GM18505 (cell line): Measurements from ENCODE around the gene BTN1A1.
"Not testable (repeated sequence)": the region's sequence is repeated elsewhere in the genome, so short reads cannot be mapped to it uniquely, and the experiment has no call there.

Experiments
- ATAC-seq: cut with Tn5 transposase; IDR thresholded peaks from one replicate; pipeline ENCODE4 v1.9.1; 2021; ENCODE audit not compliant: unreplicated experiment
- POLR2A ChIP-seq: IDR thresholded peaks from 4 replicates; pipeline ENCODE4 v1.6.1; 2011; ENCODE audit warnings: borderline replicate concordance; ENCODE audit not compliant: insufficient read depth, insufficient read length; ENCODE audit errors: extremely low read depth

Gene BTN1A1

DNA sequence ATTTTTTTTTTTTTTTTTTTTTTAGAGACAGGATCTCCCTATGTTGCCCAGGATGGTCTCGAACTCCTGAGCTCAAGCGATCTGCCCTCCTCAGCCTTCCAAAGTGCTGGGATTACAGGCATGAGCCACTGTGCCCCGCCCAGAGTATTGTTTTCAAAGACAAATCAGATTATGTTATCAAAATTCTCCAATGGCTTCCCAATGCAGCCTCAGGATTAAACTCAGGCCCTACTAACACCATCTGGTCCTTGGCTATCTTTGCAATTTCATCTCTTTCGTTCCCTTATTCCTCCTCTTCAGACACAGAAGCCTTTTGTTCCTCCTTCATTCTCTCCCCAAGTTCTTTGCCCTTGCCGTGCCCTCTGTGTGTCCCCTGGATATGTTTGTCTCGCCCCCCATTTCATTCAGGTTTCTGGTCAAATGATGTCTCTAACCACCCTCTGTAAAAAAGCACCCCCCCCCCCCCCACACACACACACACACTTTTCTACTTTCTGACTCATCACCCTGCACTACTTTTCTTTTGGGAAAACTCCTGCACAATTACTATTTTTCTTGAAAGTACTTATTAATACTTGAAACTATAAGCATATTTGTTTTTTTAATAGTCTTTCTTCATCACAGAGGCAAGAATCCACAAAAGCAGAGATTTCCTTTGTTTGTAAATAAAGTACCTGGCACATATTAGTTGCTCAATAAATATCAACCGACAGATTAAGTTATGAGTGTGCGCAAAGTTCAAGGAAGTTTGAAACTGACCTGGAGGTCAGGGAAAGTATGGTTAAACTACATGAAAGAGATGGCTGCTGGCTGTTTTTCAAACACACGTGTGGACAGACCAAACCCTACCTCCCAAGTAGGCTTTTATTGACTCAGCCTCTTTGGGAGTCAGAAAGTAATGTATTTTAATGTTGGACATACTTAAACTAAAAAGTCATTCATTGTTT lies 16.7 kb downstream of the BTN1A1 start:
- ATAC-seq: no peak
- TF ChIP-seq POLR2A: no peak

DNA sequence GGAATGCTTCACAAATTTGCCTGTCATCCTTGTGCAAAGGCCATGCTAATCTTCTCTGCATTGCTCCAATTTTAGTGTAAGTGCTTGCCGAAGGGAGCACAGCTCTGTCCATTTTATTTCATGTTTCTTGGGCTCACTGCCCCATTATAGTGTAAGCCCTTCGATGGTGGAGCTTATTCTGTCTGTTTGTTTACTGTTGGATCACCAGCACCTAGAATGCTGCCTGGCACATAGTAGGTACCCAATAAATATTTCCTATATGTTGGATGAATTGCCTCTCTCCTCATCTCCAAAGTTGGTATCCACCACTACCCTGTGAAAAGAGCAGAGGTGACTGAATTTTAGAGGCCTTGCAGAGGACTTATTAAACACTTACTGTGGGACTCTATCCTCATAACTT lies 19.3 kb downstream of the BTN1A1 start:
- no peak for ATAC-seq
- TF ChIP-seq POLR2A: no peak

DNA sequence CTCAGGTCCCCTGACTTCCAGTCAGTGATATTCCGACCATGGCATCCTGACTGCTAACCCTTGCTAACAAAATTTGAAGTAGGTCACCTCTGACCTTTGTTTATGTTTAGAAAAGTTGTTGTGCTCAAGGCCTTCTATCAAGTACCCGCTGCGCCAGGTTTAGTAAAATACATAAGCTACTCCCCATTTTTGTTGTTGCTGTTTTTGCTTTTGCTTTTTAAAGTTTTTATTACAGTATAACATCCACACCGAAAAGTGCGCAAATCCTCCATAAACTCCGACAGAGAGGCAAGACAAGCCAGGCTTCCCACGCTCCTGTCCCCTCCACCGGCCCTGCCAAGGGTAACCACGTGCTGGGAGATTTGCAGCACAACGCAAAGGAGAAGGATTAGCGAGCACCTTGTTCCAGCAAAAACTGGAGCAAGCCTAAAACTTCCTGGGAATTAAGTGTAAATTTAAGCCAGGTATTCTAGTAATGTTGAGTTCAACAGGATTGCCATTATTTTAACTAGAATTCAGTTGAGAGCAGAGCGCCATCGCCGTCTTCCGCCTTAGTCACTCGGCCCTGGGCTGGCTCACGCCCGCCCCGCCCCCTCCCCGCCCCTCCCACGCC lies 20.2 kb downstream of the BTN1A1 start:
- TF ChIP-seq POLR2A: no peak
- peak; percentile 34 for ATAC-seq

DNA sequence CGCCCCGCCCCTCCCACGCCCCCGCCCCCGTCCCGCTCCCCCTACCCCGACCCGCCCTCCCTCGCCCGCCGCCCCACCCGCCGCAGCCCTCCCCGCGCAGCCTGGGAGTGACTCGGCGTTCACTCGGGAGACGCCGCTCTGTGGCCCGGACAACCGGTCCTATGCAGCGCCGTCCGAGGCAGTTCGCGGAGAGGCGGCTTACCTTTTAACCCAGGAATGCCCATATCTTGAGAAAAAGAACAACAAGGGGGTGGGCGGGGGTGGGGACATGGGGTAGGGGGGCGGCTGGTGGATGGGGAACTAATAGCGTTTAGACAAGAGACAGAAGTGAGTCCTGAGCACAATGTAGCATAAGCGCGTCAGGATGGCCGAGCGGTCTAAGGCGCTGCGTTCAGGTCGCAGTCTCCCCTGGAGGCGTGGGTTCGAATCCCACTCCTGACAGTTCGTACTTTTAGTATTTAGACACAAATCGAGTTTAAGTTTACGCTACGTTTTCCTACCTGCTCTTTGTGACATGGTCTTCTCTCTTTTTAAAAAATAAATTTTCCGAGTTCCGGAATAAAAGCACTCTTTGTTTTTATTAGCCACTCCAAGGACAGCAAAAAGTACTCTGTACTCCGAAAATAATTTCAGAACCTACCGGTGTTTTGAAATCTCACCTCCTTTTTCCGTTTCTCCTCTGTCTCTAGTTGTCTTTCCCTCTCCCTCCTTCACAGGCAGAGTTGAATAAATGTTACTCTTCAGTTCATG lies 20.9 kb downstream of the BTN1A1 start:
- peak; percentile 62 for TF ChIP-seq POLR2A
- ATAC-seq: peak; percentile 59

DNA sequence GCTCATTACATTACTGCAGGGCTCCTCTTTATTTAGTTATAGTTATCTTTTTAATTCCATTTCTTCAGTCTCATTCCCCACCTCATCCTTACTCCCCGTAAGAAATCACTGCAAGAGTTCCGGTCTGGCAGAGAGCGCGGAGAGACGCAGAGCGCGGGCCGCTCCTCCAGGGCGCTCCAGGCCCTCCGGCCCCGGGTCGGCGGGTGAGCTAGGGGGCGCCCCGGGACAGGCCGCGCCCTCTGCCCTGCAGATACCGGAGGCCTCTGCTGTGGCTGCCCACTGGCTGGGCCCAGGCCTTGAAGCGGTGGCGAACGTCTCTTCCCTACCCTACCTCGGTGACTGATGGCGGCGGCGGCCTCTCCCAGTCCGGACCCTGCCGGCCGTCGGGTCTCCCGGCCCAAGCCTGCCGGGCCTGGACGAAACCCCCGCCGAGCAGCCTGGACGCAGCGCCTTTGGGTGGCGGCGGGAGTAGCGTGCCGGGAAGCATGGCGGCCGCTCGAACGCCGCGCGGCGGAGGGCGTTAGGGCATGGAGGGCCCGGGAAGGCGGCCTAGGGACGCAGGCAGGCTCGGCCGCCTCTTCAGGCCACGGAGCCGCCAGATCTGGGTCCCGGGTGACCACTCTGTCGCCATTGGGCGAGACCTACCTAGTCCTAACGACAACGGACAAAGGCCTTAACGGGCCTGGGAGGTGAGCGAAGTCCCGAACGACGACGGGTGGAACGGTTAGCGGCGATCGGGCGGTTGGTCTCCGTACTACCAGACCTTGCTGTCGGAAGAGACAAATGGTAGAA lies 21.7 kb downstream of the BTN1A1 start:
- peak; percentile 65 for ATAC-seq
- TF ChIP-seq POLR2A: peak; percentile 48

DNA sequence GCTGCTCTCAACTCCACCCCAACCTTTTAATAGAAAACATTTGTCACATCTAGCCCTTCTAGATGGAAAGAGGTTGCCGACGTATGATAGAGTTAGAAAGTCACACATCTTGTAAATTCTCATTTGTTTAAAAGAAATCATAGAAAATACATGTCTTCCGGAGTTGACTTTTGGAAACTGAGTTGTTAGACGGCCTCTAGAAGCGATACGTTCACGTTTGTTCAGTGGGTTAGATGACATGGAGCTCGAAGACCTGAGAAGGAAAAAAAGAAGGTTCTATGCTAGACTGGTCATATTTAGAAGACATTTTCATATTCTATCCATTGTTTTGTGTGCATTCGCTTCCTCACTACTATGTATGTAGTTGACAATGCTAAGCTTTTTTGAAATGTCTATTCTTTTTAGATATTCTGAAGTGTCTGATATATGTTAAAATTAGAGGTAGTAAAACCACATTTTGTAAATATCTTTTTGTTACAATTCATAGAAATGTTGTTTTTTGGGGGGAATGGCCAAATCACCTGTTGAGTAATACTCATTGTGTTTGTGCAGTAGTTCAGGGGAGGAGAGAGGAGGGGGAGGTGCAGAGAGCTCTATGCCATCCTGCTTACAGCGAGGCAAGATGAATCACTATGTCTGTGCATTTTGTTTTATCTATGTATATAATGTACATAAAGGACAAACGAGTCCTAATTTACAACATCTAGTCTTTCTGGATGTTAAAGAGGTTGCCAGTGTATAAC lies 22.6 kb downstream of the BTN1A1 start:
- ATAC-seq: not testable (repeated sequence)

DNA sequence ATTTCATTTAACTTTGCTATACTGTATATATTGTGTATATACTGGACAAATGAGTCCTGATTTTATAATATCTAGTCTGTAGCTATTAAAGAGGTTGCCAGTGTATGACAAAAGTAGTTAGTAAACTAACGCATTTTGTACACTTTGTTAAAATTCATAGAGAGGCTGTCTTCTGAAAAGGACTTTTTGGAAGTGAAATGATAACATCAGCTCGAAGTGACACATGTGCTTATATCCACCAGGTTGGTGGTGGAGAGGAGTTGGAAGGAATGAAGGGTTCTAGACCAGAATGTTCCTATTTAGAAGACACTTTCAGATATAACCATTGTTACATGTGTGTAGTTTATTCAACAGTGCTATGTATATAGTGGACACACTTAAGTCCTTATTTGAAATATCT lies 24.2 kb downstream of the BTN1A1 start:
- not testable (repeated sequence) for ATAC-seq

DNA sequence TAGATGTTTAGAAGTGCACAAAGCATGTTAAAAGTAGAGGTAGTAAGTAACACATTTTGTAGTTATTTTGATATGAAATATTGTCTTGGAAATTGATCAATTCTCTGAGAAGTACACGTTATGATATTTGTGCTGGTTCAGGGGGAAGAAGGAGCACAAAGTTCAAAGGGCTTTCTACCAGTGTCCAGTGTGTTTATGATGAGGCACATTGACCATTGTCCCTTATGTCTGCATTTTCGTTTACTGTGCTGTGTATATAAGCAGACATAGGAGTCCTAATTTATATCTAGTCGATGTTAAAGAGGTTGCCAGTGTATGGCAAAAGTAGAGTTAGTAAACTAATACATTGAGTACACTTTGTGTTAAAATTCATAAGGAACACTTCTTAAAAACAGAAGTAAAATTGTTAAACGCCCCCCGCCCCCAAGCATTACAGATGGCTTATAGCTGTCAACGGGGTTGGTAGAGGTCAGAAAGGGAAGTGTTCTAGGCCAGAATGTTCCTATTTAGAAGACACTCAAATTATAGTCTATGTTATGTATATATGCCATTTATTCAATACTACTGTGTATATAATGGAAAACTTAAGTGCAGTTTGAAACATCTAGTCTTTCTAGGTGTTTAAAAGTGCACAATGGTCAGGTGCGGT lies 24.7 kb downstream of the BTN1A1 start:
- TF ChIP-seq POLR2A: no peak
- ATAC-seq: no peak

DNA sequence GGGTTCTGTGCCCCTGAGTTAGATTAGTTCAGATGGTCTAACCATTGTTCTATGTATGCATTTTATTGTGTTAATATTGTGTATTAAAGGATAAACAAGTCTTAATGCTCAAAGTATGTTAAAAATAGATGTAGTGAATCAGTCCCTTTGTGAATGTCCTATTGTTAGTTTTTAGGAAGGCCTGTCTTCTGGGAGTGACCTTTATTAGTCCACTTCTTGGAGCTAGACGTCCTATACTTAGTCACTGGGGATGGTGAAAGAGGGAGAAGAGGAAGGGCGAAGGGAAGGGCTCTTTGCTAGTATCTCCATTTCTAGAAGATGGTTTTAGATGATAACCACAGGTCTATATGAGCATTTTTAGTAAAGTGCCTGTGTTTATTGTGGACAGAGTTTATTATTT lies 25.7 kb downstream of the BTN1A1 start:
- no peak for ATAC-seq
- TF ChIP-seq POLR2A: no peak

DNA sequence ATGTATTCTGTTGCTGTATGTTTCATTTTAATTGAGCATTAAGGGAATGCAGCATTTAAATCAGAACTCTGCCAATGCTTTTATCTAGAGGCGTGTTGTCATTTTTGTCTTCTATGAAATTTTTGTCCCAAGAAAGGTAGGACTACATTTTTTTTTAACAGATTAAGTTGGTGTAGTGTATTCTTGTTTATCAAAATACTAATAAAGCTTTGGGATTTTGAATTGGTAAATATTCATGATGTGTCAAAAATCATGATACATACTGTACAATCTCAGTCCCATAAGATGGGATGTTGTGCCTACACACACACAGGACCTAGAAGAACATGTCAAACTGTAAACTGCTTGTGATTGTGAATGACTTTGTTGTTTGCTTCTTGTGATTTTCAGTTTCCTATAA lies 26.8 kb downstream of the BTN1A1 start:
- no peak for ATAC-seq
- TF ChIP-seq POLR2A: no peak

DNA sequence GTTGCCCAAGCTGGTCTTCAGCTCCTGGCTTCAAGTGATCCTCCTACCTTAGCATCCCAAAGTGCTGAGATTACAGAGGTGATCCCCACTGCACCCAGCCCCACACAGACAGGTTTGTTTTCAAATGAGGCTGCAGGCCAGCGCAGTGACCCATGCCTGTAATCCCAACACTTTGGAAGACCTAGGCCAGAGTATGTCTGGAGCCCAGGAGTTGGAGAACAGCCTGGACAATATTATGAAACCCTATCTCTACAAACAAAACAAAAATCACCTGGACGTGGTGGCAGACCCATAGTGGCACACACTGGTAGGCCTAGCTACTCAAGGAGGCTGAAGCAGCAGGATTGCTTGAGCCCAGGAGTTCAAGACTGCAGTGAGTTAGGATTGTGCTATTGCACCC lies 30.1 kb downstream of the BTN1A1 start:
- no peak for TF ChIP-seq POLR2A
- ATAC-seq: no peak

DNA sequence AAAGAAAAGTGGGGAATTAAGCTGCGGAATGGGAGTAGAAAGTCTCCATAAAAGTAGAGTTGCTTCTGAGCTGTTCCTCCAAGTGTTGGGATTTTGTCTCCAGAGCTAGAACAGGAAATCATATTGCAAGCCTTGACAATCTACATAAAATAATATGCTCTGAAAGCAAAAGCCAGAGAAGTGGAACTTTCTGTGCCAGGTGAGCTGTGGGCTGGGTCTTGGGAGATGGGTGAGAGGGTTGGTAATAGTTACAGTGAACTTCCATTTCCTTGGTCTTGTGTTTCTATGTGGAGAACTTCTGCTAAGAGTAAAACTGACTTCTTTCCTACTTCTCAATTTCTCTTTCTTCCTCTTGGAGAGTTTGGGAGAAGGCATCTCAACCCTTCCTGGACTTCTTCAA lies 31.8 kb downstream of the BTN1A1 start:
- TF ChIP-seq POLR2A: no peak
- no peak for ATAC-seq

DNA sequence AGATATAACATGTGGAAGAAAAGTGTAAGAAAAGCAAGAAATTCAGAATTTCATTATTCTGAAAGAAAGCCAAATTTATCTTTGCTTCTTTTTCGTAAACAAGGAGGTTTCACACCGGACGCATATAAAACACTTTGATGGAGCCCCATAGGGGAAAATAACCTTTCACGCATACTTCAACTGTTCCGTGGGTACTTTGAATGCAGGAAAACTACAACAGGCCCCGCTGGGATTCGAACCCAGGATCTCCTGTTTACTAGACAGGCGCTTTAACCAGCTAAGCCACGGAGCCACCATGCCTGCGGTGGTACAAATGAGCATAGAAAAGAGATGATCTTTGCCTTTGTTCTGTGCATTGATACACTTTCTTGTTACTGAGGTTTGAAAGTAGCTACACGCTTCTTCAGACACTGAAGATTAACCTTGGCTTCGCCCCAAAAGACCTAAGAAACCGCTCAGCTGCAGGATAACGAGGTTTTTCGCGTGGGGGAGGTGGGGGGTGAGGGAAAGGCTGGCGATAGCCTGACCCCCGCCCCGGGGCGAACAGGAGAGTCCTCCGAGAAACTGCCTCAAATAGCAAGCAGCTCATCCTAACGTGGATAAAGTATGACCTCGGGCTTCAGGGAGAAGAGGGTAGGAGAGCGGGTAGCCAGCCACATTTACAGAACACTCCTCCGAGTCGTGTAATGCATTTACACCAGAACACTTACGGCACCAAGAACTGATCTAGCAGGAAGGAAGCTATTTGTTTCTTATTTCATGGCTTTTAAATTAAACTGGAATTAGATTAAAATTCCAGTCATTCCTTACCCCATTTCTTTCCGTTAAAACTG lies 32.8 kb downstream of the BTN1A1 start:
- peak; percentile 34 for ATAC-seq
- TF ChIP-seq POLR2A: no peak
